ENCODE data around the gene ZSWIM6.

ZSWIM6 gene

GRCh38 chr5:61538722-61539501 lies 206.9 kb downstream of the ZSWIM6 start:
- DNase-seq (ENCODE audit: low read depth in 3 of 3) = no peak

- no peak for DNase-seq (ENCODE audit: low read depth in 3 of 3)
These were observed 217.5 kb downstream of the ZSWIM6 start for GRCh38 chr5:61549530-61549929.

DNA sequence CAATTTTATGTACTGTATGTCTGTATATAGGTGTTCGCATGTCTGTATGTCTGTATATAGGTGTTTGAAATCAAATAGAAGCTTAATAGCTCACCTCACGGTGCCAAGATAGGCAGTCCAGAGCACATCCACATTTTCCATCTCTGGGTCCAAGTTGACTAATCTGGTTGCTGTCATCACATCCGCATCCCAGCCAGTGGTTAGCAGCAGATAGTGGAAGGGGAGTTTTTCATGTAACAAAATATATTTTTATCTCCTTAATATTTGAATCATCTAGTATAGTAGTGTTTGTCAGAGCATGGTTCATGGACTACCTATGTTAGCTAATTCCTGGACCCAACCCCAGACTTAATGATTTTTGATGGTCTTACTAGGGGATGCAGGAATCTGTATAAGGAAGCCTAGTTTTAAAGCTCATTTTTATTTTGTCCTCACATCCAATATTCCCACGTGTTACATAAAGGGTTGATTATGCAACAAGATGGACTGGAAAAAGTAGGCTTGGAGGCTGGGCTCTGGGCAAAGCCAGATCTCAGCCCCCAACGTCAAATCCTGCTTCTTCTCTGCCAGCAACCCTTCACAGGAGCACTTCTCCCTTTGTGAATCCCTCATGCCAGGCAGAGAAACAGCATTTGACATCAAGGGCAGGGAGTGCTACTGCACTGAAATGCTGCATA lies 219.7 kb downstream of the ZSWIM6 start:
- DNase-seq (ENCODE audit: low read depth in 3 of 3) = no peak

- no peak for DNase-seq (ENCODE audit: low read depth in 3 of 3)
These were observed 227.1 kb downstream of the ZSWIM6 start for GRCh38 chr5:61559146-61559545.

GRCh38 chr5:61559722-61560121 lies 227.7 kb downstream of the ZSWIM6 start:
- no peak for DNase-seq (ENCODE audit: low read depth in 3 of 3)

DNA sequence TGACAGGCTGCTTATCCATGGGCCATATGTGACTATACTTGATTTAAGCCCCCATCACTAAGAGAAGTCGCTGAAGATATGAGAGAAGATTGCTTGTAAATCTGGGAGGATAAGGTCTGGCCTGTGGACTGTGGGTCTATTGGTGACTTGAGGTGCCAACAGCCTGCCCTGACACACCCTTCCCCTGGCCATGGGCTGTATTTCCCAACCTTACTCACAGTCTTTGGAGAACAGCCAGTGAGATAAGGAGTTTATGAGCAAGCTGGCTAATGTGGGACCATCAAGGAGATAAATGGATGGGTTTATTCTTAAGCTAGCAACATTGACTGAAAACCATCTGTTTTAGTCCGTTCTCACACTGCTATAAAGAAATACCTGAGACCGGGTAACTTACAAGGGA lies 231.3 kb downstream of the ZSWIM6 start:
- no peak for DNase-seq (ENCODE audit: low read depth in 3 of 3)

DNA sequence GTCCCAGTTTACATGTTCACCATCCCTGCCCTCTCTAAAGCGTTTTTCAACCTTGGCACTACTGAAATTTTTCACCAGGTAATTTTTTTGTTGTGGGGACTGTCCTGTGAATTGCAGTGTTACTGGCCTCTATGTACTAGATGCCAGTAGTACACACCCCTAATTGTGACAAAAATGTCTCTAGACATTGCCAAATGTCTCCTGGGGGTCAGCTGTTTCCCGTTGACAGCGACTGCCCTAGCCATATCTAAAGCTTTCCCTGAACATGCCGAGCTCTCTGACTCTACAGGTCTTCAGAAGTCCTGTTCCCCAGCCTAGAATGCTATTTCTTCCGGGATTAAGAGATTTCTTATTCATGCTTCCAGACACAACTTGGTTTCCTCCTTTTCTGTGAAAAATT lies 235.3 kb downstream of the ZSWIM6 start:
- DNase-seq (ENCODE audit: low read depth in 3 of 3) = no peak

- no peak for DNase-seq (ENCODE audit: low read depth in 3 of 3)
These were observed 237.3 kb downstream of the ZSWIM6 start for GRCh38 chr5:61569353-61569752.

GRCh38 chr5:61570767-61571166 lies 238.7 kb downstream of the ZSWIM6 start:
- DNase-seq (ENCODE audit: low read depth in 3 of 3) = no peak

GRCh38 chr5:61572959-61573358 lies 240.9 kb downstream of the ZSWIM6 start:
- DNase-seq (ENCODE audit: low read depth in 3 of 3) = no peak

DNA sequence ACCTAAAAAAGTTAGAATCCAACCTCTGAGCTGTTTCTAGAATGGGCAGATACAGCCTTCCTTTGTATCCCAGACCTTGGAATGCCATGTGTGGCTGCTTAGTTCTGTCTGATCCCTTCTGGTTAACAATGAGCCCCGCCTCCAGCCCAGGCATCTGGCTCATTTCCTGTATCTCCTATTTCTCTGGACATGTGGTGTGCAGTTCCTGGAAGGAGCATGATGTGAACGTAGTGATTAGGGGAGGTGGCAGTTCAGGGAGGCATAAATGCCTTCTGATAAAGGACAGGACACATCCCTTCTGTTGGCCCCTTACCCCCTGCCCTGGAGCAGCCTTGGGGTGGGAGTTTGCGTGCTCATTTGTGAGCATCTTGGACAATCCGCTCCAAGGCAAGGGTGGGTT lies 243.0 kb downstream of the ZSWIM6 start:
- DNase-seq (ENCODE audit: low read depth in 3 of 3) = no peak

GRCh38 chr5:61575581-61575980 lies 243.5 kb downstream of the ZSWIM6 start:
- DNase-seq (ENCODE audit: low read depth in 3 of 3) = no peak

GRCh38 chr5:61576556-61576955 lies 244.5 kb downstream of the ZSWIM6 start:
- DNase-seq (ENCODE audit: low read depth in 3 of 3) = no peak

GRCh38 chr5:61578858-61579503 lies 246.9 kb downstream of the ZSWIM6 start:
- no peak for DNase-seq (ENCODE audit: low read depth in 3 of 3)

GRCh38 chr5:61582205-61582820 lies 250.3 kb downstream of the ZSWIM6 start:
- no peak for DNase-seq (ENCODE audit: low read depth in 3 of 3)

DNA sequence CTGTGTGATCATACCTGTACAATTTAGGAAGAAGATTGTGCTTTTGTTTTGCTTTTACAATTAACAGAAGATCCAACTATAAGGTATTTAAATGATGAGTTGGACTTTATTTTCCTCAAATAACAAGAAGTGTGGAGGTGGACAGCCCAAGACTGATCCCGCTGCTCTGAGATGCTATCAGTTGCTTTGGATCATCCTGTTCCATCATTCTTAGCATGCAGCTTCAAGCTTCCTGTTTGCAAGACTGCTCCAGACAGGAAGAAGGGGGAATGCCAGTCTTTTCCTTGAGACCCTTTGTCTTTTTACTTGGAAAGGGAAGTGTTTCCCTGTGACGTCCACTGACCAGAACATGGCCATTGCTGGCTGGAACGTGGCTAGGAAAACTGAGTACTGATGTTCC lies 250.8 kb downstream of the ZSWIM6 start:
- no peak for DNase-seq (ENCODE audit: low read depth in 3 of 3)

DNA sequence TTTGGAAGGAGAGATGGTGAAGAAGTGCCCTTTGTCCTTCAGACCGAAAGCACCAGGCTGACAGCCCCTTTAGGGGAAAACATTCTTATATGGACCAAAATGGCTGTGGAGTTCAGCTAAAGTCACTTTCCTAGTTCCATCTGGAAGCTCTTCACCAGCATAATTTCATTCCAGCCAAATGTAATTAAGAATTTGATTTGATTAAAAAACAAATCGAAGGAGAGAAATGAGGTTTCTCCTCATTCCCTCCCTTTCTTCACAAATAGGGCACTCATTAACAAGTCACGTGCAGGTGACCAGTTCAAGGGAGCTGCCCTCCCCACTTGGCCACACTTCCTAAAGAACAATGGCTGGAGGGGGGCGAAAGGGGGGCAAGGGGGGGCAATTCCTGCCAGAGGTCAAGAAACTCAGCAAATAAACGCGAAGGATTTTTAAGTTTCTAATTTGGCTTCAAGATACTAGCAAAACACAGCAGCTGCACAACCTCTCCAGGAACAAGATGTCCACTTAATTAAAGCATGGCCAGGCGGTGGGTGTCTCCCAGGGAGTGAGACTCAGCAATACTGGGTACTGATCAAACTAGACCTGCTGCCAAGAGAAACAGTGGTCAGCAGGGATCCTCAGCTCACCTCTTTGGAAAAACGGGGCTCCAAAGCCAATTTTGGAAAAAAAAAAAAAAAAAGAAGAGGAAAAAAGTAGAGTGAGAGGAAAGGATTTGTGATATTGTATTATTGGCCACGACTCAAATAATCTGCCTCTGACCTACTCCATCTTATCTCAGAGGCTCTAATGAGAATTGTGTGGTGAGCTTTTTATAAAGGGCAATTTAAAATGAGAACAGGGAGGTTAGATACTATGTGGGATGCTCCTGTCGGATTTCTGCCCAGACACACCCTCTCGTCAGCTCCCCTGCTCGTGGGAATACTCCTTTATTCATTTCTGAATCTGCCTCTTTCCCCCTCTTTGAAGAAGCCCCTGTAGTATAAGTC lies 254.3 kb downstream of the ZSWIM6 start:
- no peak for DNase-seq (ENCODE audit: low read depth in 3 of 3)

- DNase-seq (ENCODE audit: low read depth in 3 of 3) = no peak
These were observed 255.1 kb downstream of the ZSWIM6 start for GRCh38 chr5:61587125-61587524.

GRCh38 chr5:61588216-61588615 lies 256.2 kb downstream of the ZSWIM6 start:
- no peak for DNase-seq (ENCODE audit: low read depth in 3 of 3)

DNA sequence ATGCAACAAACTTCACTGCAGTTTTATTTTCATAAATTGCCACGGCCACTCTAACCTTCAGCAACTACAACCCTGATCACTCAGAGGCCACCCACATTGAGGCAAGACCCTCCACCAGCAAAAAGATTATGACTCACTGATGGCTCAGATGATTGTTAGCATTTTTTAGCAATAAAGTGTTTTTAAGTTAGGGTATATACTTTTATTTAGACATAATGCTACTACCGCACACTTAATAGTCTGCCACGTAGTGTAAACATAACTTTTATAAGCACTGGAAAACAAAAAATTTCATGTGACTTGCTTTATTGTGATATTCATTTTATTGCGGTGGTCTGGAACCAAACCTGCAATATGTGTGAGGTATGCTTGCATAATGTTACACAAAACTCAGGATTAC lies 257.9 kb downstream of the ZSWIM6 start:
- DNase-seq (ENCODE audit: low read depth in 3 of 3) = no peak

GRCh38 chr5:61590473-61590872 lies 258.4 kb downstream of the ZSWIM6 start:
- DNase-seq (ENCODE audit: low read depth in 3 of 3) = no peak
